GM18526 (cell line): ENCODE data around the gene SGTA.

Experiments
- POLR2A ChIP-seq: IDR thresholded peaks from 3 replicates; pipeline ENCODE4 v1.6.1; 2011; ENCODE audit not compliant: insufficient read length; ENCODE audit errors: extremely low read depth

The SGTA gene

GRCh38 chr19:2811735-2812413 lies 28.8 kb upstream of the SGTA start:
- no peak for TF ChIP-seq POLR2A

- TF ChIP-seq POLR2A = no peak
Measured at GRCh38 chr19:2811221-2811722, 28.2 kb upstream of the SGTA start.

GRCh38 chr19:2810141-2811091 lies 27.3 kb upstream of the SGTA start:
- TF ChIP-seq POLR2A = no peak

- TF ChIP-seq POLR2A = no peak
Measured at GRCh38 chr19:2809387-2810140, 26.5 kb upstream of the SGTA start.

GRCh38 chr19:2808129-2808941 lies 25.3 kb upstream of the SGTA start:
- no peak for TF ChIP-seq POLR2A

- TF ChIP-seq POLR2A = no peak
Measured at GRCh38 chr19:2807379-2808128, 24.5 kb upstream of the SGTA start.

- no peak for TF ChIP-seq POLR2A
Measured at GRCh38 chr19:2806736-2807378, 23.8 kb upstream of the SGTA start.

- no peak for TF ChIP-seq POLR2A
Measured at GRCh38 chr19:2805991-2806649, 23.0 kb upstream of the SGTA start.

- TF ChIP-seq POLR2A = no peak
Measured at GRCh38 chr19:2805261-2805900, 22.3 kb upstream of the SGTA start.

- TF ChIP-seq POLR2A = no peak
Measured at GRCh38 chr19:2804156-2805004, 21.3 kb upstream of the SGTA start.

GRCh38 chr19:2803486-2804155 lies 20.5 kb upstream of the SGTA start:
- TF ChIP-seq POLR2A = no peak
